Stomach (tissue), 4 donors: ENCODE data around the gene CACNA1E.

ENCODE experiments used
- EP300 ChIP-seq: sonication (generic); formaldehyde crosslinking; IDR thresholded peaks from one replicate; pipeline ENCODE4 v1.6.1; 2017; ENCODE audit warnings: antibody characterized with exemption
- POLR2AphosphoS5 ChIP-seq, 3 donors: sonication (generic); formaldehyde crosslinking; IDR thresholded peaks; one replicate each; pipeline ENCODE4 v1.6.1; 2016; ENCODE audit warnings: antibody characterized with exemption in 3 of 3

- TF ChIP-seq POLR2AphosphoS5 (IDR thresholded peaks at IDR 0.05) (no peak), EP300 (no peak)
These were observed 147.1 kb downstream of the CACNA1E start for GRCh38 chr1:181630398-181630797.
